ENCODE results near the gene BANK1.
"Not testable (repeated sequence)": the region's sequence is repeated elsewhere in the genome, so short reads cannot be mapped to it uniquely, and the experiment has no call there.

The BANK1 gene

DNA sequence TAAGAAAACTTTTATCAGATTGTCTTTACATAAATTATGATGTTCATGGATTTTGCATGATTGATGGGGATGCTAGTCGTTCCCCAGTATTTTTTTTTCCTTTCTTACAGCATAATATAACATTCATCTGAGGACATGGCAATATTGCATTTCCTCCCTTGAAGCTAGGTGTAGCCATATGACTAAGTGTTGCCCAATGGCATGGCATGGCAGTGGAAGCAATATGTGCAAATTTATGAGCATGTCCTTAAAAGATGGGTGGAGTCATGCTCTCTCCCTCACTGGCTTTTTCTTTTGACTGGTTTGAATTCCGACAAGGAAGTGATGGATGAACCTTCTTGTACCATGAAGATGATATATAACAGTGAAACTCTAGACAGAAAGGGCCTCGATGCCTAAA lies 96.3 kb downstream of the BANK1 start:
- DNase-seq (ENCODE audit: low read depth) = no peak

DNA sequence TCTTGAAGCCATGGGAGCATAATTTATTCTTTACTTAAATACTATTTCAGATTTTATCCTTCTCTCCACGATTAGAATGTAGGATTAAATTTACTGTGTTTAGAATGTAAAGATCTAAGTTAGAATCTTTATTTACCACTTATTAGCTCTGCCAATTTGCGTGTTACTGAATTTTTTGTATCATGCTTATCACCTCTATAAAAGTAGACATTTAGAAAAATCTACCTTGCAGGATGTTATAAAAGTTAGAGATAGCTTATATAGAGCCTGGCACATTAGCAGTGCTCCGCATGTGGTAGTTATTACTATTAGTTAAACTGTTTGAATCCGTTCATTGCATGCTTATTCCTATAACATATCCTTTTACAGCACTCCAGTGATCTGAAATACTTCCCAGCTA lies 97.9 kb downstream of the BANK1 start:
- DNase-seq (ENCODE audit: low read depth) = no peak

DNA sequence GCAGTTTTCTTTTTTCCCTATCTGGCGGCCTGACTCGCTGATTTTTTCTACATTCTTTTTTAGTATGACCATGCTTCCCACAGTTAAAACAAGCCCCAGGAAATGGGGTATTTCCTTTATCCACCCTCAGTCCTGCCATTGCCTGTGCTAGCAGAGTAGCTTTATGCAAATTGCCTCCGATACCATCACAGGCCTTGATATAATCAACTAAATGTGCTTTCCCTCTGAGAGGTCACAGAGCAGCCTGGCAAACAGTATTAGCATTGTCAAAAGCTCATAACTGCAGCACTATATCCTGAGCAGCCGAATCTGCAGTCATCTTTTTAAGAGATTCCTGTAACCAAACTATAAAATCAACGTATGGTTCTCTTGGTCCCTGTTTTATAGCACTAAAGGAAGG lies 115.0 kb downstream of the BANK1 start:
- DNase-seq (ENCODE audit: low read depth) = not testable (repeated sequence)

DNA sequence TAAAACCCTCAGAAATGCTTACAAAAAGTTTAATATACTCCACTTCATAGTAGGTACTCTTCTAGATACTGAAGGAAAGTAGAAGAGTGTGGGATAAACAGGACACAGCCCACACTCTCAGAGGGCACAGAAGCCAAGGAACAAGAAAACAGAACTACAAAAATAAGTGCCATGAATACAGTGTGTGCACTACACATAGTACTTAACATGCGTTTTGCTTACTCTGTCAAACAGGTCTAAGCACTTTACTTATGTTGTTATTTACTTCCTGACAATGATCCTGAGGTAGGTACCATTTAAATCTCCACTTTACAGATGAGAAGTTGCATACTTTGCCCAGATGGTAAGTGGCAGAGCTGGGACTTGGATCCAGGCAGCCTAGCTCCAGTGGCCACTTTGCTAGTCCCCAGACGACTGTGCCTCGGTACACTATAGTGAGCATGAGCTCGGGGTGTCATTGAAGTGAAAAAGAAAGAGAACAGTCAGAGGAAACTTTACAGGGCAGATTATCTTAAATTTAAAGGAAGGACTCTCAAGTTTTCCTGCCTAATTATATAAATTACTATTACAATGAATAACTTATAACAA lies 120.3 kb downstream of the BANK1 start:
- no peak for DNase-seq (ENCODE audit: low read depth)

DNA sequence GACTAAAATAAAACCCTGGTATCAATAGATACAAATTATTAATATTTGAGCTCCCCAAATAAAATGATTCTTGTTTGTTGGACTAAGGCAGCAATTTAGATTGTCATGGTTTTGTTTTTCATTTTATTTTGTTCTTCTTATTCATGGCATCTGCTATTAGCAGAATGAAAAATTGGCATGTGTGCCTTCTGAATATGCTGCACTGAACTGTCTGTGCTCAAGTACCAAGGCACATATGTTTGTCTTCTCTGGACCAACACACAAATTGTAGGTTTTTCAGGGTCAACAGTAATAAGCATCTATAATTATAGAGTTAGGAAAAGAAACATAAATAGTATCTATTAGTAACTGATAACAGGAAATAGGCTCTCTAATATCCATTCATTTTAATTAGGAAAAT lies 121.1 kb downstream of the BANK1 start:
- no peak for DNase-seq (ENCODE audit: low read depth)

DNA sequence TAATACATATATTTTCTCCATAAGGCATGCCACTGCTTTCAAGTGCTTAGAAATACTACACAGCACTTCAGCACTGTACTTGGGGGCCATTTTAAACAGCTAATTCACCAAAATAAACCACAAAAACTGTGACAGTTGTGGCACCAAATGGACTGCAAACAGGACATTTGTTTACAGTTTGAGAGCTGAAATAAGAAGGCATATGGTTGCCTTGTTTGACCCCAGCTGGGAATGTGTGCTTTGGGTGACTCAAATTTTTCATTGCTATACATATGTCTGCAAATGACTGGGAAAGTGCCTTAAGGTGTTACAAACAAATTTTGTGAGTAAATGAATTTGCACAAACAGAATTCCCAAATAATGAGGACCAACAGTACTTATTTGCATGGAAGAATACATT lies 124.2 kb downstream of the BANK1 start:
- no peak for DNase-seq (ENCODE audit: low read depth)

DNA sequence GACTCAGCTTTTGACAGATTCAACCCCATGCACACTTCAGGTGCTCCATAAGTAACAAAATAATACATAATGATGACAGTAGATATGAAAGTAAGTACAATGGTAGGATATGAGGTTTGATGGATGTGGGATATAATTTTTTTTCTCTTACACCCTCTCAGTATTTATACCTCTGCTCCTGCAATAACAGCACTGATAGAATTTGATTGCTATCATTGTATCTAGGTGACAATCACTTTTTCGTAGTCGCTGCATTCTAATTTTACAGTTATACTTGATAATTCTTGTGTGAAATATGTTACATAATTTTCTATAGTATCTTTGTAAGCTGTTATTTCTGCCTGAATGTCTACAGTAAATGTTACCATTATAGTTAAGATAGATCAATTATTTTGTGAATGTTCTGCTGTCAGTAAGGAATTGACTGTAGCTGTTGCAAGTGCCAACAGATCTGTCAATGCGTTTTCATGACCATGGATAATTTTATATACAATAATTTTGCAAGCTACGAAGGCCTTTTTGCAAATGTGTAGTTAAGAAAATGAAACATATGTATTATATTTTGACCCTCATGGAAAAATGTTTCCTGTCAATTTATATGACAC lies 128.9 kb downstream of the BANK1 start:
- no peak for DNase-seq (ENCODE audit: low read depth)

DNA sequence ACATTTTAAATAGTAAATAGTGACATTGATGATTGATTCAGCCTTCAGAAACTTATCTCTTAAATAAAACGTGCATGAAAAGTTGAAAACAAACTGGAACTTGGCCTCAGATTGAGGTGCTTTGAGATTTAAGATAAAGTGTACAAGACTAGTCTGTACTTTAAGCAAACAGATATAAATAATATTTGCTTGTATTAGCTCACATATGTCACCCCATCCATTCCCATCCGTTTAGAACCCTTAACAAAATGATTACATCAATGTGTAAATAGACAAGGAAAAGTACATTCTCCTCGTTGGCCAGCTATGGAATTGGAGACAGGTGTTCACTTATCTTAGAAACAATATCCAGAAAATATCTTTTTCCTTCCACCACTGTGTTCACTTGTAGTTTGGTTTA lies 130.8 kb downstream of the BANK1 start:
- no peak for DNase-seq (ENCODE audit: low read depth)

DNA sequence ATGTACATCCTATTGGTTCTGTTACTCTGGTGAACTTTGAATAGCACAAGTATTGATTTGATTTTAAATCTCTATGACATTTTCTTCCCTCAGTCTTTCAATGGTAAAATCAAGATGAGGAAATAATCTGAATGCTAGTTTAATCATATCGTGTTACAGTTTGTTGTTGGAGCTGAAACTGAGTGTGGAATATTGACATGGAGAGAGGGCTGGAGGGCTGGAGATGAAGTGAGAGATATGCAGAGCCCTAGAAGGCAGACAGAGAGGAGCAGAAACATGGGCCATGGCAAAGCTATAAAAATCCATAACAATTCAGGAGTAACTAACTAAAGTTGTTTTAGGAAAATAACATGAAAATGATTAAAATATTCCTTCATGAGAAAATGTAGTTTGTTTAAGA lies 141.1 kb downstream of the BANK1 start:
- DNase-seq (ENCODE audit: low read depth) = no peak

DNA sequence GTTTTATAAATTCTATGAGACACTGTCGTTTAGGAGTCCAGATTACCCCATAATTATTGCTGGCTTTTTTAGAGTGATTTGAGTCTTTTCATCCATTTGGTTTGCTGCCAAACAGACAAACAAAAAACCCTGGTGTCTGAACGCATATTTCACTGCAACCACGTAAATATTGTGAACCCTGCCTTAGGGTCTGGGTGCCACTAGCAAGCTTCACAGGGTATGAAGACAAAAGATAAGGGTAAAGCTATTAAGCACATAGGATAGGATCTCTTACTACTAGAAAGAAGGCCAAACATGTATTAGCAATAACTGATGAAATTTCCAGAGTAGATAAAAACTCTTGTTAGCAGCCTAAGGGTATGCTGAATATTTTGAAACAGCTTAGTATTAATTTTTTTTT lies 143.3 kb downstream of the BANK1 start:
- DNase-seq (ENCODE audit: low read depth) = no peak

DNA sequence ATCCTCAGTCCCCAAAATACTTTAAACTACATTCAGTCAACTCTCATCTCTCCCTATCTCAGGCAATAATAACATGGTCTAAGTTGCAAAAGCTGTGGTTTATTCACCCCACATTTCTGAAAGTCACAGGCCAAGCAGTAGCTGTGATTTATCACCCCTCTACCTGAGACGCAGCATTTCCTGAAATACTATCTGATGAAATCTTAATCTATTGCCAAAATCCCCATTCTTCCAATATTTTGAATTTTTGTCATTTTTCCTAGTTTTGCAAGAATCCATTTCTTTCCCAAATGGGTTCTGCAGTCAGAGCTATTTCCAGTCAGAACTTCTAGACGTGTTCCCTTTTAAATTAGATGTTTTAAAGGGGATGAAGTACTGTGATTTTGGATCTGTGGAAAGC lies 148.3 kb downstream of the BANK1 start:
- DNase-seq (ENCODE audit: low read depth) = no peak

DNA sequence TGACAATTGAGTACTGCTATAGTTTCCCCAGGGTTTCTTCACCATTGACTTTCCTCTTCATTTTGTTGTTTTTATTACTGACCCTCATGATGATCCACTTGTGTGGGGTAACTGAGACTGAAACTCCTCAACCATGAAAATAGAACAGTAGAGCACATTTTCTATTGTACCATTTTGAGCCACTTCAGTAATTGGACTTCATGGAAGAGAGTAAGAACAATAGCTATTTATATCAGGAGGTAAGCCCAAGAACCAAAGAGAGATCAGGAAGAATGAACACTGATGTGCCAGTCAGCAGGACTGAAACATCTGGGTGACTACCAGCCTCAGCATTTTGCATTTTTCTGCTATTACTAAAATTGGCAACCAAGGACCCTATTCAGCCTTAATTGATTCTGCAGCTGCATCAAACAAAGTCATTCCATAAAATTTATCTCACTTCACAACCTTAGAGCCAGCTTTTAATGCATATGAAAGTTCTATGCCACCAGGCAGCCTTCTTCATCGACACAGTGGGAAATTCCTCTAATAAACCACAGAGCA lies 151.4 kb downstream of the BANK1 start:
- DNase-seq (ENCODE audit: low read depth) = no peak

DNA sequence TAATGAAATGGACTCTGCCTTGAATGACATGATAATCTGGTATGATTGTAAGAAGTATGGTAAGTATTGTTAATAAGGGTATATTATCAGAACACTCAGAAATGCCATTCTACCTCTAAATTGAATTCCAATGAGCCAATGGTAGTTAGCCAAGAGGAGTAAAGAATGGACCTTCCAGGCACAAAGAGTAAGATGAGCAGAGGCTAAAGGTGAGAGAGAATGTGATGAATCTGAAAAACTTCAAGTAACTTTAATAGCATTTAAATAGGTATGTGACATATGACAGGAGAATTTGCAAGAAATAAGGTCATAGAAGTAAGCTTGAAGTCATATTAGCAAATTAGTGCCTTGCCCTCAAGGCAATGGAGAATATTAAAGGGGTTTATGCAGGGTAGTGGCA lies 152.4 kb downstream of the BANK1 start:
- no peak for DNase-seq (ENCODE audit: low read depth)

DNA sequence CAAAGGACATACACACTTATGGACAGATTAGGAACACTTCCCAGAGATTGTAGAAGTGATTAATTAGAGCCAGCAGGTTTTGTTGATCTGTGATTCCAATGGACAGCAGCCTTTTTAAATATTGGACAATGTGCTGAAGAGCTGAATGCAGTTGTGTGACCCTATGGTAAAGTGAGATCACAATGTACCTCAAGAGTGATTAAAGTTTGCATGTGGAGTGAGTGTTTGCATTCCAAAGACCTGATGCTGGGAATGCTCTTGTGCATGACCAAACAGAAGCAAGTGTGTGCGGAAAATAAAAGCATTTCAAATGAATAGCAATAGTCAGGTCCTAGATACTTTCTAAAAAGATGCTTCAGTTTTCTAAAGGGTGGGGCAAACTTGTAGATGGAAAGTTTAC lies 154.1 kb downstream of the BANK1 start:
- no peak for DNase-seq (ENCODE audit: low read depth)

DNA sequence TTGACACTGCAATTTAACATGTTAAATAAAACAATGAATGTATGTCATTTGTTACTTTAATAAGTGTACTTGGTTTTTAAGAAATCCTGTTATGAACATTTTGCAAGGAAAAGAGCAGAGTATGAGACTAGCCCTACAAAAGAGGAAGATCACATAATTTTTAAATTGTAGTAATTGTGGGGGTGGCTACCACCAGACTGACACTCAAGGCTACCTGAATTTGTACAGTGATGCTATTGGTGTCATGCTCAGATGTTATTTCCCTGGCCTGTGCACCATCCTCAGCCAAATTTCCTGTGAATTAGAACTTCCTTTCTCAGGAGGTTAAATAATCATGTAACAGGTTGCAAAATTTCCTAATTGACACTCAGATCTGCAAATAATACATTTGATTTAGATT lies 157.5 kb downstream of the BANK1 start:
- DNase-seq (ENCODE audit: low read depth) = no peak

DNA sequence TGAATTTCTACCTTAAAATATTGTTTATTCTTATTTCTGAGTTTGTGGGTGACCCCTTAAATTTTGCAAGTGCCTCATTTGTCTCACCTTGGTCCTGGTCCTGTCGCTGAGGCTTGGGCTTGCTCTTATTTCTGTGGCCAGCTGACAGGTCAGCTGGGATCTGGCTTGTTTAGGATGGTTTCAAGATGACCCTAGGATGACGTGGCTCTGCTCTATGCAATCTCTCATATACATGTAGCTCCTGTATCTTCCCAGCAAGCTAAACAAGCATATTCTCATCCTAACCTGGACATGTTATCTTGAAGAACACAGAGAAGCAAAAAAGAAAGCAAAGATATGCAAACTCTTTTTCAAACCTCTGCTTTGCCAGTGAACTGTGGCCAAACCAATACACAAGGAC lies 158.4 kb downstream of the BANK1 start:
- no peak for DNase-seq (ENCODE audit: low read depth)

DNA sequence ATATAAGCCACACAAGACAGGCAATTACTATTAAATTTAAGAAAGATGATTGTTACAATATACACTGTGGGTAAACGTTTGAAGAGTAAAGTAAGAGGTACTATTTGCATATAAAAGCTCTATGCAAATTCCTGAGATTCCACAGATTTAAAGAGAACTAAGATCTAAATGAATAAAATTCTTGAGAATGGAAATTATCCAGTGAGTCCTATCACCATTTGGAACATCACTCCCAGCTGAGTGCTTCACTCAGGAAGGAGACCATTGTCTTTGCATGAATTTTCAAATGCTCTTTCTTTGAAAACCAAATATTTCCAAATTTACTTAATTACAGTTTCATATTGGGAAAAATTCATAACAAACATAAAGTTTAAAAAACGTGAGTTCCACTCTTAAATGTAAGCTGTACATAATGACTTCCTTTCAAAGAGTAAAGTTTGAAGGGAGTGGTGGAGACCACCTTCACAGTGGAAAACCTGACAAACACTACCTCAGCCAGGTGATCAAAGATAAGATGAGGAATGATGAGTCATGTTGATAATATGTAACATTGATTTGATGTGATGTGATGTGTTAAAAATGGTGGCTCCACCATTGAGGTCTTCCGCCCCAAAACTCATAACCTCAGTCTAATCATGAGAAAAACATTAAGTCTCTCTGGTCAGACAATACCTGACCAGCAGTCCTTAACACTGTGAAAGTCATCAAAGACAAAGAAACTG lies 159.9 kb downstream of the BANK1 start:
- DNase-seq (ENCODE audit: low read depth) = no peak

DNA sequence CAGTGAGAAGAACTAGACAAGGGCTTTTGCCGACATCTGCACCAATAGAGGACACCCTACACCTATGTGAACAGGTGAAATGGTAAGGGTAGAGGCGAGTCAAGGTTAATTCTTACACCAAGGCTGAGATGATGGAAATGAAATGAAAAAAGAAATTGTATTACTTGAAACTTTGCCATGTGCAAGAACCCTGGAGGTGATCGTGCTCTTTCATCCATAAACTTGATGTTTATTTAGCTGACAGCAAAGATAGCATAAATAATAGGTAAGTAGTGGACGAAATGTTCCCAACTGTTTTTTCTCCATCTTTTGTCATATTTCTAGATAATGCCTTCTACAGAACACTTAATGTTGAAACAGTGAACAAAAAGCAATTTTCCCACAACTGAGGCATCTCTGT lies 162.5 kb downstream of the BANK1 start:
- no peak for DNase-seq (ENCODE audit: low read depth)

DNA sequence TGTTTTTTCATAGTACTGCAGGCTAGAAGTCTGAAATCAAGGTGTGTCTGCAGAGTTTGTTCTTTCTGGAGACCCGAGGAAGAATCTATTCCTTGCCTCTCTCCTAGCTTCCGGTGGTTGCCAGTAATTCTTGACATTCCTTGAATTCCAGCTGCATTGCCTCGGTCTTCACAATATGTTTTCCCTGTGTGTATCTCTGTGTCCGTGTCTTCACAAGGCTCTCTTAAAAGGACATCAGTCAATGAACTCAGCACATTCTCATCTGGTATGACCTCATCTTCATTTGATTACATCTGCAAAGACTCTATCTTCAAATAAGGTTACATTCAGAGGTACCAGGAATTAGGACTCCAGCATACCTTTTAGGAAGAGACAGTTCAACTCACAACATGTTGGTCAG lies 163.4 kb downstream of the BANK1 start:
- no peak for DNase-seq (ENCODE audit: low read depth)

DNA sequence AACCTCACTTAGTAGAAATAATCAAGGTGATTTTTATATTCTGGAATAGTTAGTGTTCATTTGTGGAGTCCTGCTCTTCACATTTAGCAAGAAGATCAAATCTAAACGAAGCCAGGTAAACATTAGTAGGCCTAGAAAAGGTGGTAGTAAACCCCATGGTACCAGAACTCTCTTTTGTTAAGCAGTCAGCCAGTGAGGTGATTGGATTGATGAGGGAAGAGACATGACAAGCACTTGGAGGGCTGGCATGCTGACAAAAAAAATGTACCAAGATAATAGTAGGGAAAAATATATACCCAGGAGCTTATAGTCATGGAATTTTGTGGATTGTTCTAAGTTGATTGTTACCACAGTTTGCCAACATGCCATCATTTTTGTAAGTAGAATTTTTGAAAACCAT lies 163.8 kb downstream of the BANK1 start:
- no peak for DNase-seq (ENCODE audit: low read depth)

DNA sequence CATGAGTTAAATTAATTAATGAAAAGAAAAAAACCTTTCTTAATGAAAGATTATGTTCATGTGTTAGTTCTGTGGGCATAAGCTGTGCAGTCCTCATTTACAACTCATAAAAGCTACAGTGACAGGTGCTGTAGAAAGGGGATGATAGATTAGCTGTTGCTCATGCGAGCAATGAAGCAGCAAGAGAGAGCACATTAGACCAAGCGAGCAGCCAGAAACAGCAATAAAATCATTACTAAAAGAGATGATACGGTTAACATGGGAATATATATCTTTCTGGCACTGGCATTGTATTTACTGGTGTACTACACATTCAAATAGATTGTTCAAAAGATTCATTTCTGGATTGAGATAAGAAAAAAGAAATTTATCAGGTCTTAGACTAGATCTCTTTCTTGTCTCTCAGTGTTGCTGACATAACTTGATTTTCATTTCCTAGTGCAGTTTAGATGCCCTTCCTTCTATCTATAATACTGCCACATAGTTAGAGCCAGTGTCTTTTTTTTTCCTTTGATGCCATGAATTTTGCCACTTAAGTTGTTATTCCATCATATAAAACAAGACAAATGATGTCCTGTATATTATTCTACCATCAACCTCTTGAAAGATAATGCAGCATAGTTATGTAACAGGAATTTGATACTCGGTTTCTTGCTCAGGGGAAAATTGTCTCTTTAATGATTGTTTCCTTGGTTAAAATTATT lies 164.6 kb downstream of the BANK1 start:
- no peak for DNase-seq (ENCODE audit: low read depth)

DNA sequence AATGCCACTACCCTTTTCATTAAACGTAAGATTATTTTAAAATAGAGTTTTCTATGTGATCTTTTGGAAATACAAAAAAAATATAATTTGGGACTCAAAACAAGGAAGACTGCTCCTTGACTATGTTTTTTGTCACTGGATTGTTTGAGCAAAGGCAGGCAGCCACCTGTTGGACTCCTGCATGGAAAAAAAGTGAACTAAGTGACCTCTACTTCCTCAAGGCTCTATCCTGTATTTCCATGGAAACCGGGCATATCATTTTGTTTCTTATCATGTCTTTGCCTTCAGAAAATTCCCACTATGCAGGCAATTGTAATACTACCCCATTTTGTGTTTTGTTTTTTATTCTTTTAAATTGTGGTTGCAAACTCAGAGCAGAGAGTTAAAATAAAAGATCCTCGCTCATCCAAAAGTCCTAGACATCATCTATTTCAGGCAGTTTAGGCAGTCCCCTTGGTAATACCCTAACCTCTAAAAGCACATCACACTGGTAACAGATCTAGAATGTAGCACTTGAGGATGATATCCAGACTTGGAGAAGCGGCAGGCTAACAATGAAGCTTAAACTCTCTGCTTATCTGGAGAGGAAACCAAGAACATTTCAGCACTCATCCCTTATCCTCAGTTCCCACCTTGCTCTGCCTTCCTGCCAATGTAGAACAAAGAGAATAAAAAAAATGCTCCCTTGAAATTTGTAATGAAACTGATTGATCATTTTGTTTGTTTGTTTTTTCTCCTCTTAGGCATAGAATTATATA lies 165.7 kb downstream of the BANK1 start:
- no peak for DNase-seq (ENCODE audit: low read depth)
